ENCODE measurements around the gene UBAC2. TPM values are rescaled to one million over a fixed set of nuclear protein-coding genes. Genes with fewer than 3 reads are reported as not detected.

Gene UBAC2
- total and polyA plus RNA-seq, 2 experiments from 2014 or later: 71.2 to 130 TPM

DNA sequence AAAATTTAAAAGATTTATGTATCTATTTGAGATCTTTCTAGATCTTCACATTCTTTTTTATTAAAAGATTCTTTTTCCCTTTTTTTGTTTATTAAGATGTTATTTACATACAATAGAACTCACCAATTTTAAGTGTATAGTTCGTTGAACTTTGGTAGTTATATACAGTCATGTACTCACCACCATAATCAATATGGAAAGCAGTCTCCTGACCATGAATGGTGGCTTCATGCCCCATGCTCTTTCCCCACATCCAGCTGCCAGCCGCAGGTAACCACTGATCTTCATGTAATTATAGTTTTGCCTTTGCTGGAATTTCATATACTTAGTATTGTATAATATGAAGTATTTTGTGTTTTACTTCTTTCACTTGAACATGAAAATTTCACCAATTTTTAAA is 127.1 kb downstream of the UBAC2 start:
- Histone ChIP-seq H3K27me3 (no peaks in the 10 kb centered on the region), H3K4me1 (ENCODE audit: low read depth) (peaks cover 2% of the 10 kb centered on the region), H3K27ac (no peak overlapping the region), H3K9me3 (ENCODE audit: low read depth) (no peaks in the 10 kb centered on the region), H3K4me3 (no peak overlapping the region), H3K36me3 (no peaks in the 10 kb centered on the region)
- DNase-seq (ENCODE audit: low read depth in 1 of 2, low spot score in 1 of 2): no peak
- TF ChIP-seq, protein P1, sequence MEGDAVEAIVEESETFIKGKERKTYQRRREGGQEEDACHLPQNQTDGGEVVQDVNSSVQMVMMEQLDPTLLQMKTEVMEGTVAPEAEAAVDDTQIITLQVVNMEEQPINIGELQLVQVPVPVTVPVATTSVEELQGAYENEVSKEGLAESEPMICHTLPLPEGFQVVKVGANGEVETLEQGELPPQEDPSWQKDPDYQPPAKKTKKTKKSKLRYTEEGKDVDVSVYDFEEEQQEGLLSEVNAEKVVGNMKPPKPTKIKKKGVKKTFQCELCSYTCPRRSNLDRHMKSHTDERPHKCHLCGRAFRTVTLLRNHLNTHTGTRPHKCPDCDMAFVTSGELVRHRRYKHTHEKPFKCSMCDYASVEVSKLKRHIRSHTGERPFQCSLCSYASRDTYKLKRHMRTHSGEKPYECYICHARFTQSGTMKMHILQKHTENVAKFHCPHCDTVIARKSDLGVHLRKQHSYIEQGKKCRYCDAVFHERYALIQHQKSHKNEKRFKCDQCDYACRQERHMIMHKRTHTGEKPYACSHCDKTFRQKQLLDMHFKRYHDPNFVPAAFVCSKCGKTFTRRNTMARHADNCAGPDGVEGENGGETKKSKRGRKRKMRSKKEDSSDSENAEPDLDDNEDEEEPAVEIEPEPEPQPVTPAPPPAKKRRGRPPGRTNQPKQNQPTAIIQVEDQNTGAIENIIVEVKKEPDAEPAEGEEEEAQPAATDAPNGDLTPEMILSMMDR (IDR thresholded peaks at IDR 0.05; ENCODE audit: low read depth, low read length): no peak

DNA sequence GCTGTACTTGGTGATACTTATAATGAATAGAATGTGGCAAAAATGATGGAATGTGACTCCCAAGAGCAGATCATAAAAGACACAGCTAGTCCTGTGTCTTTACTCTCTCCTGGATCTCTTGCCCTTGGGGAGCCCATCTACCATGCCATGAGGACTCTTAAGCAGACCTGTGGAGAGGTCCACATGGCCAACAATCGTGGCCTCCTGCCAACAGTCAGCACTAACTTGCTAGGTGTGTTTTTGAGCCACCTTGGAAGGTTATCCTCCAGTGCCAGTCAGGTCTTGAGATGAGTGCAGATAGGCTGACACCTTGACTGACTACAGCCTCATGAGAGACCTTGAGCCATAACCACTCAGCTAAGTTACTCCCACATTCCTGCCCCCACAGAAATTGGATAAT is 128.8 kb downstream of the UBAC2 start:
- H3K27me3 ChIP-seq: no peaks in the 10 kb centered on the region
- no peak overlapping the region for H3K27ac ChIP-seq
- H3K4me1 ChIP-seq (ENCODE audit: low read depth): no peaks in the 10 kb centered on the region
- no peak for DNase-seq (ENCODE audit: low read depth in 1 of 2, low spot score in 1 of 2)
- H3K36me3 ChIP-seq: no peaks in the 10 kb centered on the region
- H3K9me3 ChIP-seq (ENCODE audit: low read depth): no peaks in the 10 kb centered on the region
- TF ChIP-seq, protein P1 (IDR thresholded peaks at IDR 0.05; ENCODE audit: low read depth, low read length): no peak
- no peak overlapping the region for H3K4me3 ChIP-seq

DNA sequence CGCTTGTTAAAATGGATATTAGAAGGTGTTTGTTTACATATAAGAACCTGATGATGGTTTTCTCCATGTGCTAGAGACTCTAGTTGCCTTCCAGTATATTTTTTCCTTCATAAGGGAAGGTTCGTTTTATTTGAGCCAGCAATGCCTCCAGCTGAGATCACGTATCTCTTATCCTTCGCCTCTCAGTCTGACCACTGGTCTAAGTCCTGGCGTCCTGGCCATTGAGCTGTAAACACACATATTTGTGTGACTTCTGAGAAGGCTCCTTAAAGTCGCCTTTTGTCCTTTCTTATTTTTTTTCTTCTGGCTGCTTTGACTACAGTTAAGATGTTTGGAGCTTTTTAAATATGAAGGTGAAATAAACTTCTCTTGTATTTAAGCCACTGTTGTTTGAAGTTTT is 130.3 kb downstream of the UBAC2 start:
- TF ChIP-seq, protein P1 (IDR thresholded peaks at IDR 0.05; ENCODE audit: low read depth, low read length): no peak
- H3K4me3 ChIP-seq: no peak overlapping the region
- no peak overlapping the region for H3K27ac ChIP-seq
- H3K9me3 ChIP-seq (ENCODE audit: low read depth): no peaks in the 10 kb centered on the region
- no peaks in the 10 kb centered on the region for H3K36me3 ChIP-seq
- no peak for DNase-seq (ENCODE audit: low read depth in 1 of 2, low spot score in 1 of 2)
- H3K4me1 ChIP-seq (ENCODE audit: low read depth): peaks cover 3% of the 10 kb centered on the region
- H3K27me3 ChIP-seq: no peaks in the 10 kb centered on the region

DNA sequence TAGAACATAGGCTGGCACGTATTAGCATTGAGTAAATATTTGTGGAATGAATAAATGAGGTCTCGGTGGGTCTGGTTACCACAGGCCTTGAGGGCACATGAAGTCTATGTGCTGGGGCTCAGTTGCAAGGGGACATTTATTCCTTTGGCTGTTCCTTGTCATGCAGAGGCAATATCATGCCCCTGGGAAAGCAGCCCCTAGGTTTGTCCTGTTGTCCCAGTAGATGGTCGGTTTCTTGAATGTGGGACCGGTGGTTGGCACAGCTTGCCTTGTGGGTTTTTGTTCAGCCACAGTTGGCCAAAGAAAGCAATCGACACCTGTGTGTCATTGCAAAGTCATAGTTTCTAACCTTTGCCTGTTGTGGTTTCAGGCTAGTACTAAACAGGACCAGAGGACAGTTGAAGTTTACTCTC is 131.2 kb downstream of the UBAC2 start:
- TF ChIP-seq, protein P1 (IDR thresholded peaks at IDR 0.05; ENCODE audit: low read depth, low read length): no peak
- Histone ChIP-seq H3K27ac (no peak overlapping the region), H3K4me3 (no peak overlapping the region), H3K4me1 (ENCODE audit: low read depth) (peaks cover 12% of the 10 kb centered on the region), H3K9me3 (ENCODE audit: low read depth) (no peaks in the 10 kb centered on the region), H3K27me3 (no peaks in the 10 kb centered on the region), H3K36me3 (no peaks in the 10 kb centered on the region)
- DNase-seq (ENCODE audit: low read depth in 1 of 2, low spot score in 1 of 2): no peak

DNA sequence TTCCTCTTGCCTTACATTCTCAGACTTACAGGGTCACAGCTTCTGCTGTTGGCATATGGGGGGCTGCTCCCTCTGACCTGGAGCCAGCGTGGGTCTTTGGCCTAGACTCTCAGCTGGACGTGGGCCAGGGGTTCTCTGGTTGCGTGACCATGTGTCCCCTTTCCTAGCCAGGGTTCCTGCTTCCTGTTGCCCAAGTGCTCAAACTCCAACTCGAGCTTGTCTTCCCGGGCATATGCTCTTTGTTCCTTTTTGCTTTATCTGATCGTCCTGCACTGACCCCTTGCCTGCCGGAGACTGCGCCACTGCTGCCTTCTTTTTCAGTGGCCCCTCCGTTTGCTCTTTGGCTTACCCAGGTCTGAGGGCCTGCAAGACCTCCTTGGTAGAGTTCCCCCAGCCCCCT is 131.8 kb downstream of the UBAC2 start:
- Histone ChIP-seq H3K27ac (no peak overlapping the region), H3K36me3 (no peaks in the 10 kb centered on the region), H3K9me3 (ENCODE audit: low read depth) (no peaks in the 10 kb centered on the region), H3K27me3 (no peaks in the 10 kb centered on the region), H3K4me1 (ENCODE audit: low read depth) (peaks cover 12% of the 10 kb centered on the region), H3K4me3 (no peak overlapping the region)
- no peak for DNase-seq (ENCODE audit: low read depth in 1 of 2, low spot score in 1 of 2)
- TF ChIP-seq, protein P1 (IDR thresholded peaks at IDR 0.05; ENCODE audit: low read depth, low read length): no peak

DNA sequence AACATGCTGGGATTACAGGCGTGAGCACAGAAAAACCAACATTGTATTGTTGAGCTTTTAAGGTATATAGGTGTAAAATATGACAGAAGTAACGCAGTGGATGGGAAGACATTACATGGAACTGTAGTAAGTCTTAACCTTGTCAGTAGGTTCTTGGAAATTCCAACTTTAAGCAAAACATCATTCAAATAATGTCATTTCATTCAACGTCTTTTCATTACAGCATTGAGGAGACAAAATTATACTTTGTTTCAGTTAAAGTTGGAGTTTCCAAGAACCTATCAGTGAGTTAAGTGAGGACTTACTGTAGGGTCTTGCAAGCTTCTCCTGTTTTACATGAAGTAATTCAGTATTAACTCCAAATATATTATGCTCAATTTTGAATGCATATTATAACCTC is 133.6 kb downstream of the UBAC2 start:
- no peak for DNase-seq (ENCODE audit: low read depth in 1 of 2, low spot score in 1 of 2)
- TF ChIP-seq, protein P1 (IDR thresholded peaks at IDR 0.05; ENCODE audit: low read depth, low read length): no peak
- Histone ChIP-seq H3K9me3 (ENCODE audit: low read depth) (no peaks in the 10 kb centered on the region), H3K27ac (no peak overlapping the region), H3K27me3 (no peaks in the 10 kb centered on the region), H3K4me3 (no peak overlapping the region), H3K36me3 (no peaks in the 10 kb centered on the region), H3K4me1 (ENCODE audit: low read depth) (peaks cover 22% of the 10 kb centered on the region)
